ENCODE data around the gene HTR1D.
"Not testable (repeated sequence)": the region's sequence is repeated elsewhere in the genome, so short reads cannot be mapped to it uniquely, and the experiment has no call there.

The HTR1D gene

GRCh38 chr1:23217421-23218115 lies at the start of gene HTR1D:
Gene HTR1D, minus strand, starts transcription at chr1:23217502. Its CDS starts 23,283 bp downstream, at chr1:23194219.
- DNase-seq: peak; percentile 67

- DNase-seq: no peak
These were observed 46.1 kb upstream of the HTR1D start for GRCh38 chr1:23263380-23263887.

GRCh38 chr1:23258082-23258481 lies 40.8 kb upstream of the HTR1D start:
- DNase-seq: not testable (repeated sequence)

GRCh38 chr1:23257371-23257770 lies 40.1 kb upstream of the HTR1D start:
- not testable (repeated sequence) for DNase-seq

GRCh38 chr1:23254584-23254983 lies 37.3 kb upstream of the HTR1D start:
- DNase-seq: no peak

GRCh38 chr1:23251812-23252211 lies 34.5 kb upstream of the HTR1D start:
- no peak for DNase-seq

GRCh38 chr1:23249787-23250454 lies 32.6 kb upstream of the HTR1D start:
- DNase-seq: no peak

- DNase-seq: no peak
These were observed 30.0 kb upstream of the HTR1D start for GRCh38 chr1:23247276-23247675.

GRCh38 chr1:23246274-23246673 lies 29.0 kb upstream of the HTR1D start:
- no peak for DNase-seq

GRCh38 chr1:23244256-23244761 lies 27.0 kb upstream of the HTR1D start:
- no peak for DNase-seq

- DNase-seq: no peak
These were observed 25.1 kb upstream of the HTR1D start for GRCh38 chr1:23242414-23242813.

GRCh38 chr1:23239638-23240295 lies 22.5 kb upstream of the HTR1D start:
- DNase-seq: no peak

- no peak for DNase-seq
These were observed 21.3 kb upstream of the HTR1D start for GRCh38 chr1:23238565-23238964.

GRCh38 chr1:23237508-23237907 lies 20.2 kb upstream of the HTR1D start:
- DNase-seq: no peak

- no peak for DNase-seq
These were observed 10.5 kb upstream of the HTR1D start for GRCh38 chr1:23227806-23228205.

- DNase-seq: peak; percentile 59
These were observed 7.7 kb upstream of the HTR1D start for GRCh38 chr1:23224739-23225648.

- DNase-seq: not testable (repeated sequence)
These were observed 6.7 kb upstream of the HTR1D start for GRCh38 chr1:23223963-23224362.

- DNase-seq: not testable (repeated sequence)
These were observed 6.2 kb upstream of the HTR1D start for GRCh38 chr1:23223490-23223951.

- DNase-seq: no peak
These were observed 5.4 kb upstream of the HTR1D start for GRCh38 chr1:23222742-23223141.

- no peak for DNase-seq
These were observed 5.0 kb upstream of the HTR1D start for GRCh38 chr1:23222331-23222730.

GRCh38 chr1:23221107-23221506 lies 3.8 kb upstream of the HTR1D start:
- no peak for DNase-seq

- DNase-seq: peak; percentile 64
These were observed 406 bp downstream of the HTR1D start for GRCh38 chr1:23216771-23217420.

All from islet precursor cell (in vitro differentiated cells).